SK-N-SH treated with all-trans-retinoic acid at 6 μM for 48 hours (cell line): ENCODE data around the gene PTPRD.

Source experiments
- ARNTL ChIP-seq: fragments of 450-650 bp; formaldehyde crosslinking; IDR thresholded peaks from 2 replicates; pipeline ENCODE4 v1.5.0; 2020; ENCODE audit warnings: low read depth, mild to moderate bottlenecking, moderate library complexity, borderline replicate concordance
- TF ChIP-seq, protein P1 (sequence below): fragments of 250-450 bp; sonication (Bioruptor Pico); IDR thresholded peaks from 2 replicates; pipeline ENCODE4 v1.5.1; 2021; ENCODE audit warnings: mild to moderate bottlenecking, moderate library complexity

DNA sequence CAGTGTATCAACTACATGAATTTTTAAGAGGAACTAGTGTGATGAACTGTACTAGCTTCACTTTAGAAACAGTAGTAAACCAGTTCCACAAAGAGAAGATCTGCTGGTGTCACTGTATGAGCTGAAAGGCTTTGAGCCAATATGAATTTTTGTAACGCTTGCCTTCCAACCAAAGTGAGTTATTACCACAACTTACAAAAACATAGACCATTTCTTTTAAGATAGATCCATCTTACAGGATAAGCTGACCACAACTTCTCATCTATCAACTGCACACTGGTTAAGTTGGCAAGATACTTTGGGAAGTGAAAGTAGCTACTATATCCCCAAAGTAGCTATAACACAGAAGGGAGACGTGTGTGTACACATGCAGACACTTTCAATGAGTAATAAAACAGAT lies 1963.6 kb downstream of the PTPRD start:
- no peak for TF ChIP-seq ARNTL (CRISPR knock-in tag)
- TF ChIP-seq, protein P1, sequence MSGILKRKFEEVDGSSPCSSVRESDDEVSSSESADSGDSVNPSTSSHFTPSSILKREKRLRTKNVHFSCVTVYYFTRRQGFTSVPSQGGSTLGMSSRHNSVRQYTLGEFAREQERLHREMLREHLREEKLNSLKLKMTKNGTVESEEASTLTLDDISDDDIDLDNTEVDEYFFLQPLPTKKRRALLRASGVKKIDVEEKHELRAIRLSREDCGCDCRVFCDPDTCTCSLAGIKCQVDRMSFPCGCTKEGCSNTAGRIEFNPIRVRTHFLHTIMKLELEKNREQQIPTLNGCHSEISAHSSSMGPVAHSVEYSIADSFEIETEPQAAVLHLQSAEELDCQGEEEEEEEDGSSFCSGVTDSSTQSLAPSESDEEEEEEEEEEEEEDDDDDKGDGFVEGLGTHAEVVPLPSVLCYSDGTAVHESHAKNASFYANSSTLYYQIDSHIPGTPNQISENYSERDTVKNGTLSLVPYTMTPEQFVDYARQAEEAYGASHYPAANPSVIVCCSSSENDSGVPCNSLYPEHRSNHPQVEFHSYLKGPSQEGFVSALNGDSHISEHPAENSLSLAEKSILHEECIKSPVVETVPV (CRISPR knock-in tag) = no peak
